Peyer's patch (tissue), 4 donors: ENCODE results near the gene BUD23. TPM values are rescaled to one million over a fixed set of nuclear protein-coding genes. Genes with fewer than 3 reads are reported as not detected.

Source experiments
- DNase-seq, 3 donors: peaks; one replicate each; pipeline ENCODE4 v3.0.0-alpha.2; 2017 to 2019
- H3K27ac ChIP-seq, 4 donors: fragments of 200-600 bp; sonication (generic); one replicate each; pipeline ENCODE4 v1.5.1; 2016 to 2019
- H3K27me3 ChIP-seq, 2 donors: fragments of 200-600 bp; sonication (generic); one replicate each; pipeline ENCODE4 v1.5.1; 2019
- H3K36me3 ChIP-seq, 3 donors: fragments of 200-600 bp; sonication (generic); one replicate each; pipeline ENCODE4 v1.5.1; 2016 to 2019
- H3K4me1 ChIP-seq, 4 donors: fragments of 200-600 bp; sonication (generic); one replicate each; pipeline ENCODE4 v1.5.1; 2016 to 2019
- H3K4me3 ChIP-seq, 4 donors: fragments of 200-600 bp; sonication (generic); 1 replicate in 3 of 4; 2 replicates in 1 of 4; pipeline ENCODE4 v1.5.1; 2016 to 2019; ENCODE audit warnings: mild to moderate bottlenecking in 1 of 4
- H3K9me3 ChIP-seq, 4 donors: fragments of 200-600 bp; sonication (generic); one replicate each; pipeline ENCODE4 v1.5.1; 2016 to 2019; ENCODE audit warnings: mild to moderate bottlenecking in 1 of 4
- POLR2A ChIP-seq, 2 donors: fragments of 450-650 bp; IDR thresholded peaks; one replicate each; pipeline ENCODE4 v1.5.1; 2017; ENCODE audit warnings: antibody characterized with exemption in 2 of 2, mild to moderate bottlenecking in 2 of 2, moderate library complexity in 2 of 2
- total RNA-seq, 4 donors: library from RNA; depleted of rRNA; stranded (reverse); fragments of >200 nt; gene quantifications; one replicate each; pipeline ENCODE4 v1.1.0, GENCODE V29; 2016
- TF ChIP-seq, protein P1 (sequence below), 6 experiments: fragments of 450-650 bp in 4 of 6; fragments of 200-600 bp in 2 of 6; sonication (generic) in 1 of 6; IDR thresholded peaks; one replicate each; pipeline ENCODE4 v1.5.1; 2017 to 2019; ENCODE audit warnings: antibody characterized with exemption in 6 of 6, mild to moderate bottlenecking in 3 of 6, moderate library complexity in 1 of 6

The BUD23 gene
- total RNA-seq, 4 donors from 2014 or later, result 34.5 to 48.7 (median 44.1) TPM

DNA sequence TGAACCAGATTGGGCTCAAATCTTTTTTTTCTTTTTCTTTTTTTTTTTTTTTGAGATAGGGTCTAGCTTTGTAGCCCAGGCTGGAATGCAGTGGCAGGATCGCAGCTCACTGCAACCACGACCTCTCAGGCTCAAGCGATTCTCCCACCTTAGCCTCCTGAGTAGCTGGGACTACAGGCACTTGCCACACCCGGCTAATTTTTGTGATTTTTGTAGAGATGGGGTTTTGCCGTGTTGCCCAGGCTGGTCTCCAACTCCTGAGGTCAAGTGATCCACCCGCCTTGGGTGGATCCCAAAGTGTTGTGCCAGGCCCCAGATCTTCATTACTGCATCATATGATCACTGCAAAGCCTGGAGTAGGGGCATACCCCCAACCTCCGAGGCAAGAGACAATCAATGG lies 2.9 kb upstream of the BUD23 start:
- Histone ChIP-seq H3K36me3 (no peaks in the 10 kb centered on the region), H3K27ac (no peak overlapping the region), H3K4me1 (peaks cover 7 to 33% (median 11%) of the 10 kb centered on the region in 4 donors), H3K27me3 (no peaks in the 10 kb centered on the region), H3K9me3 (no peaks in the 10 kb centered on the region), H3K4me3 (no peak overlapping the region)
- no peak for TF ChIP-seq POLR2A (IDR thresholded peaks at IDR 0.05)
- TF ChIP-seq, protein P1, sequence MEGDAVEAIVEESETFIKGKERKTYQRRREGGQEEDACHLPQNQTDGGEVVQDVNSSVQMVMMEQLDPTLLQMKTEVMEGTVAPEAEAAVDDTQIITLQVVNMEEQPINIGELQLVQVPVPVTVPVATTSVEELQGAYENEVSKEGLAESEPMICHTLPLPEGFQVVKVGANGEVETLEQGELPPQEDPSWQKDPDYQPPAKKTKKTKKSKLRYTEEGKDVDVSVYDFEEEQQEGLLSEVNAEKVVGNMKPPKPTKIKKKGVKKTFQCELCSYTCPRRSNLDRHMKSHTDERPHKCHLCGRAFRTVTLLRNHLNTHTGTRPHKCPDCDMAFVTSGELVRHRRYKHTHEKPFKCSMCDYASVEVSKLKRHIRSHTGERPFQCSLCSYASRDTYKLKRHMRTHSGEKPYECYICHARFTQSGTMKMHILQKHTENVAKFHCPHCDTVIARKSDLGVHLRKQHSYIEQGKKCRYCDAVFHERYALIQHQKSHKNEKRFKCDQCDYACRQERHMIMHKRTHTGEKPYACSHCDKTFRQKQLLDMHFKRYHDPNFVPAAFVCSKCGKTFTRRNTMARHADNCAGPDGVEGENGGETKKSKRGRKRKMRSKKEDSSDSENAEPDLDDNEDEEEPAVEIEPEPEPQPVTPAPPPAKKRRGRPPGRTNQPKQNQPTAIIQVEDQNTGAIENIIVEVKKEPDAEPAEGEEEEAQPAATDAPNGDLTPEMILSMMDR (IDR thresholded peaks at IDR 0.05), result no peak
- DNase-seq, result no peak

DNA sequence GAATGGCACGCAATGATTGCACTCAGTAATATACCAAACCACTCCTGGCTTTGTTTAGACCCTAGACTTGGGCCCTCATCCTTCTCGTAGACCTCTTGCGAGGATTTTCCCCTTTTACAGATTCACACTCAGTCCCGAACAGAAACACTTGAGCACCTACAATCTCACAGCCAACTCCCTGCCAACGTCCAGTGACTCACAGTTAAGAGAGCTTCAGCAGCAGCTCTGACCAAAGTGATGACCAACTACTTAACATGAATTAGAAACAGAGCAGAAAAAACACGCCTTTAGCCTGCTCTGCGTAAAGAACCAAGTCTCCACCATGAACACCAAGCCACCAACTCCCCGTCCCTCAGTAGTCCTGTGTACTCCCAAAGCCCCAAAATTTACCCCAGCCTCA lies 2.4 kb upstream of the BUD23 start:
- Histone ChIP-seq H3K27ac (no peak overlapping the region), H3K27me3 (no peaks in the 10 kb centered on the region), H3K9me3 (no peaks in the 10 kb centered on the region), H3K4me3 (no peak overlapping the region), H3K4me1 (peaks cover 7 to 33% (median 11%) of the 10 kb centered on the region in 4 donors), H3K36me3 (no peaks in the 10 kb centered on the region)
- no peak for DNase-seq
- TF ChIP-seq, protein P1 (IDR thresholded peaks at IDR 0.05), result no peak
- no peak for TF ChIP-seq POLR2A (IDR thresholded peaks at IDR 0.05)

DNA sequence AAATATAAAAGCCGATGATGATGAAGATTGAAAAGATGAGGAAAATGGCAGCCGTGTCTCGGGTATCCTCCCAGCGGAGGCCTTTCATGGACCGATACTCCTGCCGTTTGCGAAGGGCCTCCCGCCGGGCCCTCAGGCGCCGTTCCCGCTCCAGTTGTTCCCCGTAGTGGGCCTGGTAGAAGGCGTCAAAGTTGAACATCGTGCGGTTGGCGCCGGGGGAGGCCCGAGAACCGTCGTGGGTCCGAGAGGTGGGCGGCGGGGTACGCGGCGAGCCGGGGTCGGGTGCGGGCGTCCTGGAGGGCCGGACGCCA lies 697 bp upstream of the BUD23 start:
- TF ChIP-seq POLR2A (IDR thresholded peaks at IDR 0.05), result no peak
- TF ChIP-seq, protein P1 (IDR thresholded peaks at IDR 0.05), result no peak
- H3K9me3 ChIP-seq, result no peaks in the 10 kb centered on the region
- H3K27ac ChIP-seq, result peak overlapping the region; percentile 78 to 86 (median 83)
- H3K4me1 ChIP-seq, result peaks cover 7 to 33% (median 11%) of the 10 kb centered on the region in 4 donors
- peak overlapping the region; percentile 75 to 98 (median 96) for H3K4me3 ChIP-seq
- DNase-seq, result no peak
- H3K27me3 ChIP-seq, result no peaks in the 10 kb centered on the region
- H3K36me3 ChIP-seq, result peaks cover 0 to 13% (median 0%) of the 10 kb centered on the region in 3 donors

DNA sequence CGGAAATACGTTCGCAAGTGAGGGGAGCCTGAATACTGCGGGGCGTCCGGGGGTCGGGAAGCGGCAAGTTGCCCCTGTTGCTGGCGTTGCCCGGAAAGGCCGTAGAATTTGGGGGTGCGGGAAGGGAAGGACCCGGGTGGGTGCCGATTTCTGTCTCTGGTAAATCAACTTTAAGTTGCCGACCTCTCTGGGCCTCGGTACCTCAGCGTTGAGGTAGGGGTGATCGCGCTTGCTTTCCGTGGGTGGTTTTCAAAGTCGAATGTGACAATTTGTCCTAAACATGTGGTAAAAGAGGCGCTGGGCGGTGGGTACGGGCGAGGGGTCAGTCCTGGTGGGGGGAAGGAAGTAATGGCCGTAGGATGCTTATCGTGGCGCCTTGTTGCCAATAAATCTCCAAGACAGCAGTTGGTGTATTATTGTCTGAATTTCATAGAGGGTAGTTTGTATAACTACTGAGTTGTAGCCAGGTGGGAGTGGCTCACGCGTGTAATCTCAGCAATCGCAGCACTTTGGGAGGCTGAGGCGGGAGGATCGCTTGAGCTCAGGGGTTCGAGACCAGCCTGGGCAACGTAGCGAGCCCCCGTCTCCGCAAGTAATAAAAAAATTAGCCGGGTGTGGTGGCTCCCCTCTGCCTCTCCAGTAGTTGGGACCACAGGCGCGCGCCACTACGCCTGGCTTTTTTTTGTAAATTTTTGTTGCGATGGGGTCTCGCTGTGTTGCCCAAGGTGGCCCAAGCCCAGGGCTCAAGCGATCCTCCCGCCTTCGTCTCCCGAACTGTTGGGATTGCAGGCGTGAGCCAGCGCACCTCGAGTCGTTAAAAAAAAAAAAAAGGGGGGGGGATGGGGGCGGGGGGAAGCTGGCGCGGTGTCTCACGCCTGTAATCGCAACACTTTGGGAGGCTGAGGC lies 644 bp downstream of the BUD23 start:
- Histone ChIP-seq H3K4me3 (peak overlapping the region; percentile 75 to 98 (median 96)), H3K36me3 (peaks cover 0 to 22% (median 0%) of the 10 kb centered on the region in 3 donors), H3K9me3 (no peaks in the 10 kb centered on the region), H3K27ac (peak overlapping the region; percentile 78 to 86 (median 83)), H3K4me1 (peaks cover 7 to 33% (median 11%) of the 10 kb centered on the region in 4 donors), H3K27me3 (no peaks in the 10 kb centered on the region)
- no peak for DNase-seq
- no peak for TF ChIP-seq POLR2A (IDR thresholded peaks at IDR 0.05)
- TF ChIP-seq, protein P1 (IDR thresholded peaks at IDR 0.05), result no peak

DNA sequence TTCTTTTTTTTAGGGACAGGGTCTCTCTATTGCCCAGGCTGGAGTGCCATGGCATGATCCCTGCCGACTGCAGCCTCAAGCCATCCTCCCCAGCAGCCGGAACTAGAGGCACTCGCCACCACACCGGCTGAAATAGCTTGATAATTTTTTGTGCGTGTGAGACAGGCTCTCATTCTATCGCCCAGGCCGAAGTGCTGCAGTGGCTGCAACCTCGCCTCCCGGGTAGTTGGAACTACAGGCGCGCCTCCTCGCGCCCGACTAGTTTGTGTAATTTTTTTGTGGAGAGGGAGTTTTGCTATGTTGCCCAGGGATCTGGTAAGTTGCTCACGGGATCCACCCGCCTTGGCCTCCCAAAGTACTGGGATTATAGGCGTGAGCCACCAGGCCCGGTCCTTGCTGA lies 1.9 kb downstream of the BUD23 start:
- no peaks in the 10 kb centered on the region for H3K27me3 ChIP-seq
- no peak overlapping the region for H3K27ac ChIP-seq
- no peaks in the 10 kb centered on the region for H3K9me3 ChIP-seq
- H3K36me3 ChIP-seq, result peaks cover 0 to 32% (median 0%) of the 10 kb centered on the region in 3 donors
- no peak overlapping the region for H3K4me3 ChIP-seq
- TF ChIP-seq POLR2A (IDR thresholded peaks at IDR 0.05), result no peak
- TF ChIP-seq, protein P1 (IDR thresholded peaks at IDR 0.05), result no peak
- DNase-seq, result no peak
- peaks cover 7 to 30% (median 11%) of the 10 kb centered on the region in 4 donors for H3K4me1 ChIP-seq
